ENCODE data around the gene COPS4.

- TF ChIP-seq TAF1 (IDR thresholded peaks at IDR 0.05; ENCODE audit: low read depth, low read length) (no peak), POLR2A (IDR thresholded peaks at IDR 0.05; ENCODE audit: low read depth, low read length) (no peak), POLR2AphosphoS5 (IDR thresholded peaks at IDR 0.05; ENCODE audit: low read depth, low read length) (no peak), PAX5 (IDR thresholded peaks at IDR 0.05; ENCODE audit: insufficient read depth, low read length, severe bottlenecking) (no peak), POU2F2 (IDR thresholded peaks at IDR 0.05; ENCODE audit: low read depth, low read length) (no peak)
These were observed 80.0 kb downstream of the COPS4 start for GRCh38 chr4:83115000-83115399.

All from GM12891 (cell line).